Astrocyte (in vitro differentiated cells and primary cell): ENCODE results near the gene FAM124B. TPM values are rescaled to one million over a fixed set of nuclear protein-coding genes. Genes with fewer than 3 reads are reported as not detected.

Experiments
- DNase-seq: peaks from one replicate; pipeline ENCODE4 v3.0.0-alpha.2; 2010; ENCODE audit warnings: low read depth
- FAIRE-seq: peaks from 2 replicates; lab custom pipeline; 2011; peaks lifted over from hg19 to GRCh38; lab: Jason Lieb, UNC
- H2AFZ ChIP-seq: 2 replicates; pipeline ENCODE4 v1.6.0; 2012; ENCODE audit warnings: low read depth, low read length, inconsistent platforms
- H3K27ac ChIP-seq: 2 replicates; pipeline ENCODE4 v1.5.1; 2011; ENCODE audit warnings: low read depth, low read length, inconsistent platforms
- H3K27me3 ChIP-seq: 2 replicates; pipeline ENCODE4 v1.6.0; 2011; ENCODE audit warnings: low read length, inconsistent platforms; ENCODE audit not compliant: insufficient read depth
- H3K36me3 ChIP-seq: 2 replicates; pipeline ENCODE4 v1.5.1; 2011; ENCODE audit warnings: low read length, inconsistent platforms; ENCODE audit not compliant: insufficient read depth
- H3K4me1 ChIP-seq: 2 replicates; pipeline ENCODE4 v1.5.1; 2011; ENCODE audit warnings: low read length, inconsistent platforms; ENCODE audit not compliant: insufficient read depth
- H3K4me2 ChIP-seq: 2 replicates; pipeline ENCODE4 v1.6.0; 2012; ENCODE audit warnings: low read length, inconsistent platforms
- H3K4me3 ChIP-seq: 2 replicates; pipeline ENCODE4 v1.5.1; 2011; ENCODE audit warnings: low read depth, mild to moderate bottlenecking, low read length, inconsistent platforms; ENCODE audit not compliant: insufficient read depth
- H3K79me2 ChIP-seq: 2 replicates; pipeline ENCODE4 v1.6.0; 2012; ENCODE audit warnings: mild to moderate bottlenecking, low read length, inconsistent platforms; ENCODE audit not compliant: insufficient read depth
- H3K9ac ChIP-seq: 2 replicates; pipeline ENCODE4 v1.6.0; 2012; ENCODE audit warnings: mild to moderate bottlenecking, low read length, inconsistent platforms
- H3K9me3 ChIP-seq: 2 replicates; pipeline ENCODE4 v1.5.1; 2012; ENCODE audit warnings: low read depth, mild to moderate bottlenecking, low read length, inconsistent platforms; ENCODE audit not compliant: insufficient read depth
- H4K20me1 ChIP-seq: 2 replicates; pipeline ENCODE4 v1.6.0; 2012; ENCODE audit warnings: low read length, inconsistent platforms; ENCODE audit not compliant: insufficient read depth
- H3K27ac Mint-ChIP-seq: one replicate; pipeline ENCODE4 v1.8.0; 2021; ENCODE audit warnings: mild to moderate bottlenecking, mixed read lengths; ENCODE audit not compliant: unreplicated experiment
- H3K27me3 Mint-ChIP-seq: one replicate; pipeline ENCODE4 v1.8.0; 2021; ENCODE audit warnings: low read depth, mixed read lengths; ENCODE audit not compliant: unreplicated experiment
- H3K36me3 Mint-ChIP-seq: one replicate; pipeline ENCODE4 v1.8.0; 2021; ENCODE audit warnings: low read depth, mixed read lengths; ENCODE audit not compliant: unreplicated experiment
- H3K4me1 Mint-ChIP-seq: one replicate; pipeline ENCODE4 v1.8.0; 2021; ENCODE audit warnings: low read depth, mixed read lengths; ENCODE audit not compliant: unreplicated experiment
- H3K4me3 Mint-ChIP-seq: one replicate; pipeline ENCODE4 v1.8.0; 2021; ENCODE audit warnings: mild to moderate bottlenecking, moderate library complexity, mixed read lengths; ENCODE audit not compliant: unreplicated experiment
- H3K9me3 Mint-ChIP-seq: one replicate; pipeline ENCODE4 v1.8.0; 2021; ENCODE audit warnings: mild to moderate bottlenecking, mixed read lengths; ENCODE audit not compliant: unreplicated experiment
- CTCF ChIP-seq: IDR thresholded peaks from 2 replicates; pipeline ENCODE4 v1.5.1; 2011; ENCODE audit warnings: low read depth, mild to moderate bottlenecking, inconsistent platforms, low read length, moderate library complexity; ENCODE audit not compliant: insufficient read depth
- EZH2 ChIP-seq: IDR thresholded peaks from 2 replicates; pipeline ENCODE4 v1.6.1; 2012; ENCODE audit warnings: mild to moderate bottlenecking, low read length, inconsistent platforms; ENCODE audit not compliant: insufficient read depth
- total RNA-seq: library from RNA; stranded (reverse); gene quantifications from 2 replicates; pipeline ENCODE4 v1.2.1, GENCODE V29; 2021

The FAM124B gene
- total RNA-seq, 1 donor from 2014 or later, result not detected

DNA sequence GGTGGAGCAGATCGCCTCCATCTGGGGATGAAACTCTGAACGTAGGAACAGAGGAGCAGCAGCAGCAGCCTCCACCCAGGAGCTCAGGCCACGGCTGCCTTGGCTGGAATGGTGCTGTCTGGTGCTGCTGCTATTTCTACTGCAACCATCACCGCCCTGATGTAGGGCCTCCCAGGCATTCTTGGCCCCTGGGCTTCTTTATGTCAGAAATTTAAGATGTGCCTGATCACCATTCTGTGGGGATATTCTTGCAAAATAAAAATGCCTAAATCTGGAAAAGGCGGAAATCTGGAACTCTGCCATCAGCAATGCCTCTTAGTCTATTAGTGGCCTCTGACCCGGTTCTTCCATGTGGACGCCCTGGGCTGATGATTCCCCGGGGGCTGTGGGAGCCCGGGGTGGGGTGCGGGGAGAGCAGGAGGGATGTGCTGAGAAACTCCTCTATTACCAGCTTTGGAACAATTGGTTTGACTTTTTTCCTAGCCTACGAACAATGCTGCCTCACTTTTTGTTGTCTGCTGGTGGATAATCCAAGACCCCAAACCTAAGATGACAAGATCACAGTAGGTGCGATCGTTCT is 47.2 kb downstream of the FAM124B start:
- H3K4me3 Mint-ChIP-seq, result no peak overlapping the region
- H4K20me1 ChIP-seq, result no peaks in the 10 kb centered on the region
- no peak overlapping the region for H3K27ac ChIP-seq
- no peak overlapping the region for H3K4me2 ChIP-seq
- no peak for TF ChIP-seq EZH2
- no peak for TF ChIP-seq CTCF
- H3K9me3 Mint-ChIP-seq, result no peaks in the 10 kb centered on the region
- peaks cover 2% of the 10 kb centered on the region for H3K27me3 ChIP-seq
- no peak overlapping the region for H3K27ac Mint-ChIP-seq
- H3K9me3 ChIP-seq, result no peaks in the 10 kb centered on the region
- no peak overlapping the region for H3K9ac ChIP-seq
- H3K79me2 ChIP-seq, result no peaks in the 10 kb centered on the region
- H3K36me3 Mint-ChIP-seq, result no peaks in the 10 kb centered on the region
- FAIRE-seq (no peak), DNase-seq (no peak)
- H3K4me3 ChIP-seq, result no peak overlapping the region
- H3K36me3 ChIP-seq, result no peaks in the 10 kb centered on the region
- no peak overlapping the region for H2AFZ ChIP-seq
- no peaks in the 10 kb centered on the region for H3K27me3 Mint-ChIP-seq
- H3K4me1 ChIP-seq, result no peaks in the 10 kb centered on the region
- no peaks in the 10 kb centered on the region for H3K4me1 Mint-ChIP-seq

- no peaks in the 10 kb centered on the region for H3K9me3 ChIP-seq
- no peak overlapping the region for H3K27ac Mint-ChIP-seq
Observed at GRCh38 chr2:224350703-224351102, 51.2 kb downstream of the FAM124B start.

More at GRCh38 chr2:224350703-224351102, 51.2 kb downstream of the FAM124B start:
- Mint-ChIP-seq H3K4me3 (no peak overlapping the region), H3K36me3 (no peaks in the 10 kb centered on the region), H3K9me3 (peaks cover 5% of the 10 kb centered on the region), H3K27me3 (no peaks in the 10 kb centered on the region), H3K4me1 (peaks cover 3% of the 10 kb centered on the region)
- no peak overlapping the region for H3K9ac ChIP-seq
- no peak for TF ChIP-seq EZH2
- no peak for TF ChIP-seq CTCF
- H3K27ac ChIP-seq, result no peak overlapping the region
- no peaks in the 10 kb centered on the region for H4K20me1 ChIP-seq
- no peaks in the 10 kb centered on the region for H3K4me1 ChIP-seq
- no peaks in the 10 kb centered on the region for H3K36me3 ChIP-seq
- peaks cover 2% of the 10 kb centered on the region for H3K27me3 ChIP-seq
- no peak overlapping the region for H3K4me3 ChIP-seq
- no peak for DNase-seq
- FAIRE-seq, result no peak
- H2AFZ ChIP-seq, result no peak overlapping the region
- H3K4me2 ChIP-seq, result no peak overlapping the region
- no peaks in the 10 kb centered on the region for H3K79me2 ChIP-seq
